HEK293T (cell line): ENCODE measurements around the gene SALL3.
"Not testable (repeated sequence)": the region's sequence is repeated elsewhere in the genome, so short reads cannot be mapped to it uniquely, and the experiment has no call there.

Experiments
- CTCF ChIA-PET: fragments of 350-600 bp; formaldehyde crosslinking; extraction: SDS; loops from one replicate; lab custom pipeline; 2021; ENCODE audit warnings: antibody characterized with exemption, inconsistent platforms; lab: Yijun Ruan, JAX
- POLR2A ChIA-PET: fragments of 350-600 bp; formaldehyde crosslinking; extraction: SDS; loops from one replicate; lab custom pipeline; 2020; ENCODE audit warnings: antibody characterized with exemption, inconsistent platforms; lab: Yijun Ruan, JAX
- DNase-seq: peaks from one replicate; pipeline ENCODE4 v3.0.0; 2012; ENCODE audit warnings: mixed read lengths; ENCODE audit errors: extremely low spot score
- ARNT ChIP-seq: fragments of 450-650 bp; IDR thresholded peaks from 2 replicates; pipeline ENCODE4 v1.6.1; 2017; ENCODE audit warnings: mild to moderate bottlenecking
- BHLHE40 ChIP-seq: fragments of 450-650 bp; IDR thresholded peaks from 2 replicates; pipeline ENCODE4 v1.6.1; 2016; ENCODE audit warnings: mild to moderate bottlenecking, moderate library complexity, borderline replicate concordance
- CTBP1 ChIP-seq: fragments of 450-650 bp; IDR thresholded peaks from 2 replicates; pipeline ENCODE4 v1.6.1; 2016; ENCODE audit warnings: borderline replicate concordance
- ELF4 ChIP-seq: fragments of 450-650 bp; IDR thresholded peaks from 2 replicates; pipeline ENCODE4 v1.6.1; 2017; ENCODE audit warnings: antibody characterized with exemption
- FOXA1 ChIP-seq: fragments of 450-650 bp; IDR thresholded peaks from 2 replicates; pipeline ENCODE4 v1.6.1; 2016; ENCODE audit warnings: mild to moderate bottlenecking
- FOXK2 ChIP-seq: fragments of 450-650 bp; IDR thresholded peaks from 2 replicates; pipeline ENCODE4 v1.6.1; 2016; ENCODE audit warnings: mild to moderate bottlenecking
- FOXM1 ChIP-seq: fragments of 450-650 bp; IDR thresholded peaks from 2 replicates; pipeline ENCODE4 v1.6.1; 2017; ENCODE audit warnings: mild to moderate bottlenecking, borderline replicate concordance
- HDGF ChIP-seq: fragments of 450-650 bp; IDR thresholded peaks from 2 replicates; pipeline ENCODE4 v1.6.1; 2017; ENCODE audit warnings: antibody characterized with exemption, borderline replicate concordance
- L3MBTL2 ChIP-seq: fragments of 450-650 bp; conservative IDR thresholded peaks from 2 replicates; pipeline ENCODE4 v1.6.1; 2016; ENCODE audit warnings: mild to moderate bottlenecking
- LEF1 ChIP-seq: fragments of 450-650 bp; IDR thresholded peaks from 2 replicates; pipeline ENCODE4 v1.6.1; 2017; ENCODE audit warnings: mild to moderate bottlenecking, borderline replicate concordance
- NFRKB ChIP-seq: fragments of 450-650 bp; IDR thresholded peaks from 2 replicates; pipeline ENCODE4 v1.6.1; 2016; ENCODE audit warnings: mild to moderate bottlenecking, moderate library complexity
- PKNOX1 ChIP-seq: fragments of 450-650 bp; IDR thresholded peaks from 2 replicates; pipeline ENCODE4 v1.6.1; 2016
- SP1 ChIP-seq: fragments of 450-650 bp; IDR thresholded peaks from 2 replicates; pipeline ENCODE4 v1.6.1; 2017
- SUZ12 ChIP-seq: fragments of 450-650 bp; IDR thresholded peaks from 2 replicates; pipeline ENCODE4 v1.6.1; 2016; ENCODE audit warnings: mild to moderate bottlenecking
- TARDBP ChIP-seq: fragments of 450-650 bp; IDR thresholded peaks from 2 replicates; pipeline ENCODE4 v1.6.1; 2016
- ZNF384 ChIP-seq: fragments of 450-650 bp; IDR thresholded peaks from 2 replicates; pipeline ENCODE4 v1.6.1; 2016

The SALL3 gene

GRCh38 chr18:78949216-78949615 is 30.4 kb upstream of the SALL3 start:
- CTCF ChIA-PET, result no interaction called here
- POLR2A ChIA-PET, result no interaction called here
- TF ChIP-seq ELF4, result no peak
- TF ChIP-seq SUZ12, result no peak
- TF ChIP-seq FOXM1, result no peak
- TF ChIP-seq FOXK2, result no peak
- TF ChIP-seq ZNF384, result no peak
- no peak for TF ChIP-seq HDGF
- no peak for TF ChIP-seq L3MBTL2
- no peak for TF ChIP-seq SP1
- no peak for TF ChIP-seq NFRKB
- TF ChIP-seq TARDBP, result no peak
- no peak for DNase-seq

DNA sequence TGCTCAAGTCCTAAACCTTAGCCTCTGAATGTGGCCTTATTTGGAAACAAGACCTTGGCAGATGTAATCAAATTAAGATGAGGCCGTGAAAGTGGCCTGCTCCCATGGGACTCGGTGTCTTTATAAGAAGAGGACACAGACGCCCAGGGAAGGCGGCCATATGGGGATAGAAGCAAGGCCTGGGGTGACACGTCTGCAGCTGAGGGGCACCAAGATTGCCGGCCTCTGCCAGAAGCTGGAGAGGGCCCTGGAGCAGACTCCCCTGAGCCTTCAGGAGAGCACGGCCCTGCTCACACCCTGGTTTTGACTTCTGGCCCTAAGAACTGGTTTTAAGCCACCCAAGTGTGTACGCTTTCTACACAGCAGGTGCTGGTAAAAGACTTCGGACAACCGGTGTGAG is 29.2 kb upstream of the SALL3 start:
- ChIA-PET CTCF (no interaction called here), POLR2A (no interaction called here)
- DNase-seq, result no peak
- TF ChIP-seq ARNT (no peak), PKNOX1 (no peak), L3MBTL2 (no peak), TARDBP (no peak), SUZ12 (no peak), LEF1 (no peak), CTBP1 (no peak), FOXA1 (no peak), NFRKB (no peak), ZNF384 (no peak), BHLHE40 (no peak), HDGF (no peak), ELF4 (no peak), FOXM1 (no peak), FOXK2 (no peak), SP1 (no peak)

DNA sequence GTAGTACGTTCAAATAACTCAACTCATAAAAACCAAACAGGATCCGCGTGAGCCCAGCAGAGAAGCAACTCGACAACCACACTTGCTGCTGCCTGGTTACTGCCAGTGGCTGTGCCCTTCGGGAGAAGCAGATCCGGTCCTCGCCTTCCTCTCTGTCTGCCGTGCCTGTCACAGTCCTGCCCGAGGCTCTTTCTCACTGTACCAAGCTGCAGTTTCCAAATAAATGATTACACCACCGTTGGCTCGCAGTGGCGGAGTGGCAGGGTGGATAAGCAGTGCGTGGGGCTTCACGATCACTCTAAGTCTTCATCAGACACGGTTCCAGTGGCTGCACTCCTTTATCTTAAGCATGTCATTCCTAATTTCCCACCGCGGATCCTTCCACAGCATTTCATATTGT is 26.1 kb upstream of the SALL3 start:
- TF ChIP-seq BHLHE40, result no peak
- TF ChIP-seq L3MBTL2, result no peak
- TF ChIP-seq FOXA1, result no peak
- no peak for TF ChIP-seq CTBP1
- no peak for TF ChIP-seq PKNOX1
- no peak for TF ChIP-seq SP1
- TF ChIP-seq ARNT, result no peak
- no peak for TF ChIP-seq SUZ12
- no peak for TF ChIP-seq LEF1
- TF ChIP-seq NFRKB, result no peak
- POLR2A ChIA-PET, result no interaction called here
- DNase-seq, result no peak
- CTCF ChIA-PET, result no interaction called here

- DNase-seq, result no peak
- no peak for TF ChIP-seq TARDBP
- no peak for TF ChIP-seq NFRKB
- TF ChIP-seq SUZ12, result no peak
- TF ChIP-seq L3MBTL2, result no peak
- no peak for TF ChIP-seq ARNT
- no peak for TF ChIP-seq FOXA1
- TF ChIP-seq FOXM1, result no peak
- TF ChIP-seq CTBP1, result no peak
- no peak for TF ChIP-seq LEF1
- TF ChIP-seq PKNOX1, result no peak
- TF ChIP-seq HDGF, result no peak
- TF ChIP-seq FOXK2, result no peak
- TF ChIP-seq SP1, result no peak
- no peak for TF ChIP-seq BHLHE40
- TF ChIP-seq ELF4, result no peak
- no peak for TF ChIP-seq ZNF384
- ChIA-PET POLR2A (no interaction called here), CTCF (no interaction called here)
Measured at GRCh38 chr18:78955051-78955450, 24.6 kb upstream of the SALL3 start.

DNA sequence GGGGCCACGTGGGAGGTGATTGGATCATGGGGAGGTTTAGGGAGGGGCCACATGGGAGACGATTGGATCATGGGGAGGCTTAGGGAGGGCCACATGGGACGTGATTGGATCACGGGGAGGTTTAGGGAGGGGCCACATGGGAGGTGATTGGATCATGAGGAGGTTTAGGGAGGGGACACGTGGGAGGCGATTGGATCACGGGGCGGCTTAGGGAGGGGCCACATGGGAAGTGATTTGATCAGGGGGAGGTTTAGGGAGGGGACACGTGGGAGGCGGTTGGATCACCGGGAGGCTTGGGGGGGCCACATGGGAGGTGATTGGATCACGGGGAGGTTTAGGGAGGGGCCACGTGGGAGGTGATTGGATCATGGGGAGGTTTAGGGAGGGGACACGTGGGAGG is 22.5 kb upstream of the SALL3 start:
- no peak for DNase-seq
- TF ChIP-seq SP1 (no peak), ARNT (no peak), SUZ12 (no peak), NFRKB (no peak), CTBP1 (no peak), FOXA1 (no peak), HDGF (no peak), ZNF384 (no peak)
- POLR2A ChIA-PET, result no interaction called here
- CTCF ChIA-PET, result no interaction called here

- CTCF ChIA-PET, result no interaction called here
- POLR2A ChIA-PET, result no interaction called here
- no peak for DNase-seq
- TF ChIP-seq FOXK2 (no peak), SP1 (no peak), ELF4 (no peak), SUZ12 (no peak), LEF1 (no peak)
Measured at GRCh38 chr18:78960709-78961108, 18.9 kb upstream of the SALL3 start.

GRCh38 chr18:78962098-78962497 is 17.5 kb upstream of the SALL3 start:
- ChIA-PET POLR2A (no interaction called here), CTCF (no interaction called here)
- no peak for TF ChIP-seq PKNOX1
- no peak for TF ChIP-seq L3MBTL2
- no peak for TF ChIP-seq LEF1
- TF ChIP-seq HDGF, result no peak
- no peak for TF ChIP-seq ZNF384
- TF ChIP-seq FOXM1, result no peak
- no peak for TF ChIP-seq NFRKB
- TF ChIP-seq SUZ12, result no peak
- TF ChIP-seq BHLHE40, result no peak
- no peak for TF ChIP-seq FOXK2
- TF ChIP-seq TARDBP, result no peak
- no peak for TF ChIP-seq ARNT
- TF ChIP-seq SP1, result no peak
- no peak for DNase-seq

- CTCF ChIA-PET, DNase-seq, POLR2A ChIA-PET: not testable (repeated sequence)
Measured at GRCh38 chr18:78964727-78965126, 14.9 kb upstream of the SALL3 start.
